ENCODE data around the gene ZNF800.
"Not testable (repeated sequence)": the region's sequence is repeated elsewhere in the genome, so short reads cannot be mapped to it uniquely, and the experiment has no call there.

The ZNF800 gene, protein sequence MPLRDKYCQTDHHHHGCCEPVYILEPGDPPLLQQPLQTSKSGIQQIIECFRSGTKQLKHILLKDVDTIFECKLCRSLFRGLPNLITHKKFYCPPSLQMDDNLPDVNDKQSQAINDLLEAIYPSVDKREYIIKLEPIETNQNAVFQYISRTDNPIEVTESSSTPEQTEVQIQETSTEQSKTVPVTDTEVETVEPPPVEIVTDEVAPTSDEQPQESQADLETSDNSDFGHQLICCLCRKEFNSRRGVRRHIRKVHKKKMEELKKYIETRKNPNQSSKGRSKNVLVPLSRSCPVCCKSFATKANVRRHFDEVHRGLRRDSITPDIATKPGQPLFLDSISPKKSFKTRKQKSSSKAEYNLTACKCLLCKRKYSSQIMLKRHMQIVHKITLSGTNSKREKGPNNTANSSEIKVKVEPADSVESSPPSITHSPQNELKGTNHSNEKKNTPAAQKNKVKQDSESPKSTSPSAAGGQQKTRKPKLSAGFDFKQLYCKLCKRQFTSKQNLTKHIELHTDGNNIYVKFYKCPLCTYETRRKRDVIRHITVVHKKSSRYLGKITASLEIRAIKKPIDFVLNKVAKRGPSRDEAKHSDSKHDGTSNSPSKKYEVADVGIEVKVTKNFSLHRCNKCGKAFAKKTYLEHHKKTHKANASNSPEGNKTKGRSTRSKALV

DNA sequence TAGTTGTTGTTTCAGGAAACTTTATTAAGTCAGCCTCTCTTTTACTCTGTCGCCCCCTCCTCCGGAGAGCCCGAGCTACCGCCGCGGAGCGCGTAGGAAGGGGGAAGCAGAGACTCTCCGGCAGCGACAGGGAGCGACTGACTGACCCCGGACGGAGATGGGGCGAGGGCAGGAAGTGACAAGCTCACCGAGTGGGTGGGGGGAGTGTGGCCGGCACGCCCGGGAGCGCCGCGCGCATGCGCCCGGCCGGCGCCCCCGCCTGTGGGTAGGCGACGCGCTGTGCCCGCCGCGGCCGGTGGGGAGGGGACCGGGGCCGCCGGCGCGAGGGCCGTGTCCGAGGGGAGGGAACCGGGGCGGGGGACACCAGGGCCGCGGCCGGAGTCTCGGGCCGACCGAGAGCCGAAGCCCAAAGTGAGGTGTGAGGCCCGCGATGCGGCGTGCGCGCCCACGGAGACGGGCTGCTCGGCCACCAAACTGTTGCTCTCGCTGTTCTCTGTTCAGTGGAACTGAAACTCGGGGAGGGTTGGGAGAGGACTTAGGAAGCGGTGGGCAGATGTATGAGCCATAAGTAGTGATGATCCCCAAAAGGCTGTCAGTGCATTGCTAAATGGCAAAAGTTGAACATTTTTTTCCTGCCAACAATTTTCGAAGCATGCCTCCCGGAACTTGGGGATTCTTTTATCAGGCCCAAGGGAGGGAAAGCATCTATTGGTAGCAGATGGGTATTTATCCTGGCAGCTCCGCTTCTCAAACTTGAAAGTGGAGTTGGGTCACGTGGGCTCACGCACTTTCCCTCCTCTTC is at the start of gene ZNF800:
TSS of gene ZNF800 (minus strand) at position 143 of the 802 bp plus-strand sequence. CDS start 1,151 bp downstream, outside the sequence.
- DNase-seq = peak; percentile 70

DNA sequence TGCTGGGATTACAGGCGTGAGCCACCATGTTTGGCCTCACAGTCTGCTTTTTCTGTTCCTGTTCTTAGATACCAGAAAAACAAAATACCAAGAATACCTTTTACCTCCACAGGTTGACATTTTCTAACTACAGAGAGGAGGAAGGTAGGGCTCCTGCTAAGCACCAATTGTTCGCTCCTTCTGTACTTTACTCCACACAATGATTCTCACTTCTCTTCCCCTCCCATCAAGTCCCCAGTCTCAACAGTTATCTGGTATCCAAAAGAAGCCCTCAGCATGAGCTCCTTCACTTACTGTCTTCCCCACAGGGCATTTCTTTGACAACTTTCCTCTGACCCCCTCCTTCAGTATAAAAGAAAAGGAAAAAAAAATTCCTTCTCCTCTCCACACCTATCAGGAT is 47.7 kb upstream of the ZNF800 start:
- no peak for DNase-seq

DNA sequence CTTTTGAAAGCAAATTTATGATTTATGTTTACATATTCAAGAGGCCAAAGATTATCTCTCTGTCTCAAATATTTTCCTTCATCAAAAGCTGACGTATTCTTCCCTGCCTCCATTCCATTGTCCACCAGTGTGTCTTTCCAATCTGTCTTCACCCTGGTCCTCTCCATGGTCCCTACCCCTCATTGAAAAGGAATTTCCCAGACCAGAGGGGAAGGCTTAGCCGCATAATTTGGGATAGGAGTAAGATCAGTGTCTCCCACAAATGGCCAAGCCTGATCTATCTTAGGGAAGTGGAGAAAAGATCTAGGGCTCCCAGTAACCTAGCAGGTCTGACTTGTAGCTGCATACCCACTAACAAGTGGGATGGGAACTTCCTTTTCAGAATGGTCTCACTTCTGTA is 46.3 kb upstream of the ZNF800 start:
- DNase-seq = no peak

DNA sequence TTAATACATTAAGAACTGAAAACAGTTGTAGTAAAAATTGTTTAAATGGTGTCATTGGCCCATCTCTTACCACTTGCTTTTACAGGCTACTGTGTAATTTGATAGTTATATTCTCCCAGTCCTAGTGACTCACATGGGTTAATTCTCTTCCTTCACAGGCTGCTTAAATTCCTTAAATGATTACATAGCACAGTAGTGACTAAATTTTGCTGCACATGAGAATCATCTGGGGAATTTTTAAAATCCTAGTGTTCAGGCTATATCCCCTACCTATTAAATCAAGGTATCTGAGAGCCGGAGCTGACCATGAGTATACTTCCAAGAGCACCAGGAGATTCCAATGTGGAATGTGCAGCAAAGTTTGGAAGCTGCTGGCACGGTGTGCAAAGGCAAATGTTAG is 45.3 kb upstream of the ZNF800 start:
- DNase-seq = peak; percentile 83

DNA sequence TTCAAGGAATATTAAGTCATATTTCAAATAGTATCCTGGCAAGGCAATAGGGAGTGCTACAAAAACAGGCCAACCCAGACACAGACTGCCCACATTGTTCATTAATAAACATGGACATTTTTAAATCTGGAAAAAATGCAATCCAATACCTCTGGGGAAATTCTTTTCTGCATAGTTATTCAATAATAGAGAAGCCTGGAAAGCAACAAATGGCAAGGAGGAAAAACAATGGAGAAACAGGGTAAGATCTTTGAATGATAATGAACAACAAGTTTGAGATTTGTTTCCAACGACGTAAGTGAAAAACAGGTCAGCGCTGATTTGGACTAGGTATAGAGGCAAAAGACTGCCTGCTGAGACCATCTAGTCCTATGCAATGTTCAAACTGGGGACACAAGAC is 44.7 kb upstream of the ZNF800 start:
- DNase-seq = peak; percentile 7

DNA sequence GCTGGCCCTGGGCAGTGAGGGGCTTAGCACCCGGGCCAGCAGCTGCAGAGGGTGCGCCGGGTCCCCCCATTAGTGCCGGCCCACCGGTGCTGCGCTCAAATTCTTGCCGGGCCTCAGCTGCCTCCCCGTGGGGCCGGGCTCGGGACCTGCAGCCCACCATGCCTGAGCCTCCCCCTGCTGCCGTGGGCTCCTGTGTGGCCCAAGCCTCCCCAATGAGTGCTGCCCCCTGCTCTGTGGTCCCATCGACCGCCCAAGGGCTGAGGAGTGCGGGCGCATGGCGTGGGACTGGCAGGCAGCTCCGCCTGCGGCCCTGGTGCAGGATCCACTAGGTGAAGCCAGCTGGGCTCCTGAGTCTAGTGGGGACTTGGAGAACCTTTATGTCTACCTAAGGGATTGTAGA is 36.8 kb upstream of the ZNF800 start:
- not testable (repeated sequence) for DNase-seq

DNA sequence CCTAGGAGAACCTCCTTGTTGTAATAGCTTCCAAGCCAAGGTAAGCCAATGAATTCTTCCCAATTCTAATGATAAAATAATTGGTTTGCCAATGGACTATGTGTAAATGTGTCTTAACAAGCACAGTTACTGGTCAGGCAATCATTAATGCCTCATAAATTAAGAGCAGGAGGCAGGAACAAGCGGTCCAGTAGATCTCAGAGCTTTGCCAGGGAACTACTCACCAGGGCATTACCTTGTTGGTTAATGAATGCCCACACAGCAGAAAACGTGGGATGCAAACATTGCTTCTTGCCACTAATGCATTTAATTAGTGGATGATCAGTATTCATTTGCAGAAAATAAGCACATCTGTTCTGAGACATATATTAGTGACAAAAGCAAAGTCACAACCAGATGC is 26.7 kb upstream of the ZNF800 start:
- DNase-seq = peak; percentile 37

DNA sequence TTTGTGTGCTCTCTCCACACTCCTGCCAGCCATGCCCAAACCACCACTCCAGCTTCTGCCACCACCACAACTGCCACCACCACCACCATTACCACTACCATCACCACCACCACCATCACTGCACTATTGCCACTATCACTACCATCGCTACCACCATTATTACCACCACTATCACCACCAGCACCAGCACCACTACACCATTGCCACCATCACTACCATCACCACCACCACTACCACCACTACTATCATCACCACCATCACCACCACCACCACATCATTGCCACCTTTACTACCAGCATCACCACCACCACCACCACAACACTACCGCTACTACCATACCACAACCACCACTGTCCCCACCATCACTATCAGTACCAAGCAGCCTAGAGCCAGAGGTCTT is 26.0 kb upstream of the ZNF800 start:
- DNase-seq = no peak

DNA sequence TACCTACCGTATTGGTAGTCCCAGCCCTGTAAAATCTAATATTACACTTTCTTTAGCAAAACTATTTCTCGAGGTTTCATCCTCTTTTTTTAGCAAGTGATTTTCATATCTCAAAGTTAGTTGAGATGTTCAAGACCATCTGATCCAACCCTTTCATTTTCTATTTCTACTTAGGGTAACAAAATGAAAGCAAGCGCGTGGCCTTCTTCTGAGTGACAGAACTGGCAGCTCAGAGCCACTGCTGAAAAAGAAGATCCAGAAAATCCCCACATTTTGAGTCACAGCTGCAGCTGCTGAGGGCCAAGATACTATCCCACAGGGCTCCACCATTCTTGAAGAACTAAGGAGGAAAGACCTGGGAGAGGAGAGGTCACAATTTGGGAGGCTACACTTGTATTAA is 24.8 kb upstream of the ZNF800 start:
- DNase-seq = no peak

DNA sequence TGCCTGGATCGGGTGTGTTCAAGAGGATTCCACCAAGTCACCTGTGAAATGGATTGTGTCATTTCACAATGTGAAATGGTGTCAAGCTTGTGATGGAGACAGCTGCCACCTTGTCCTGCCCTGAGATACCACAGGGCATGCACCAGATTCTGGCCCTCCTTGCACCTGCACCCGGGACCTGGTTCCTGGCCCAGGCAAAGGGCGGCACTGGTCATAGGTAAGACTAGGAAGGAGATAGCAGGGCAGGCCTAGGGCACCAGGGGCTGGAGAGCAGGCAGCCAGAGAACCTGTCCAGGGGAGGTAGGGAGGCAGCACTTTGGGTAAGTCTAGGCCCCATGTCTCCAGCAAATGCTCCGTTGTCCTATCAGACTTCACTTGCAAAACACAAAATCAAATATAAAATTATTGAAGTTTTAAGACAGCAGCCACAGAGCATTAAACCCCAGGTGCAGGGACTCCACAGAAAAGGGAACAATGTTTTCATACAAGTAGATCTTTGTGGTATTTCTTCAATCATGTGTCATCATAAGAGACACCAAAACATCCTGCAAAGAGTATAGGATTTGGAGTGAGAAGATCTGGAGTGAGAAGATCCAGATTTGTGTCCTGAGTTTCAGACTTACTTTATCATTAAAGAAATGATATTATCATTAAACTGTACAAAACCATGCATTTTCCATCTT is 22.7 kb upstream of the ZNF800 start:
- no peak for DNase-seq

DNA sequence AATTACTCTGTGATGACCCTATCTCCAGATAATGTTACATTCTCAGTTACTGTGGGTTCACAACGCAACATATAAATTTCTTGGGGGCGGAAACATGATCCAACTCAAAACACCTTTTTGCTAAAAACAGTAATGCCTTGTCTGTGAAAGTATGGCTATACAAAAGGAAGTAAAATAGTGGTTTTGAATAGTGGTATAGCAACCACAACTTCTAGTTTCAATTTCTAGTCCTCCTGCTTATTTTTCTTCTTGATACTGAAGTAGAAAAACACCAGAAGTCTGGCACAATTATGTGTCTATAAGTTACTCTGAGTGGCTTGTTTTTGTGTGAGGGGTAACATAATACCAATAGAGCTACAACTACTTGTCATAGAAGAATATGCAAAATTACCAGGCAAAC is 21.5 kb upstream of the ZNF800 start:
- no peak for DNase-seq

DNA sequence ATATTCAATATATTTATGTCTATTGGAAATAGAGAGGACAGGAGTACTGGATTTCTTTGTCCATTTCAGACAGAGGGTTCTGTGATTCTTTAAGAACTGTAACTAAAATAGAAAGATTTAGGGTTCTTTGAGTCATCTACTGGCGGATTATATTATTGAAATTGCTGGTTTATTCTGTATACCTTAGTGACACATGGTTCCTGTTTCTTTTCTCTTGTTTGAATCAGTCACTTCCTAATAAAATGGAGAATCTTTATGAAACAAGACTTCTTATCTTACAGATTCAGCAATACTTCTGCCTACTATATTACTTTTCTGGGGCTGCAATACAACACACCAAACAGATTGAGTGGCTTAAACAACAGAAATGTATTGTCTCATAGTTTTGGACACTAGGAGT is 20.8 kb upstream of the ZNF800 start:
- no peak for DNase-seq

DNA sequence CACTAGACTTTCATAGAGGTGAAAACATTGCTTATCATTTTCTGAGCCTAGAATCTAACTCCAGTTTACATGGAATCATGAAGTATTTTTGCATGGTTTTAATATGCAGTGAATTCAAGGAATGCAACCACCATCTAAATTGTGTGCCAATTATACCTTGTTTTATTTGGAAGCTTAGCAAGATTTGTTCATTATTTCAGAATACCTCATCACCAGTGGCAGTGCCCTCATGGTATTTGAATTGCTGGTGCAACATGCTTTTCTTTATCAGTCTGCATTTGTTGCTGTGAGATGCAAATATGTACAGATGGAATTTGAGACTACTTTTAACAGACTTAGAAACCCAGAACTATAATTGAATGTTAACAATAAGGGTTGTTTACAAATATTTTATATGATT is 18.7 kb upstream of the ZNF800 start:
- peak; percentile 27 for DNase-seq

DNA sequence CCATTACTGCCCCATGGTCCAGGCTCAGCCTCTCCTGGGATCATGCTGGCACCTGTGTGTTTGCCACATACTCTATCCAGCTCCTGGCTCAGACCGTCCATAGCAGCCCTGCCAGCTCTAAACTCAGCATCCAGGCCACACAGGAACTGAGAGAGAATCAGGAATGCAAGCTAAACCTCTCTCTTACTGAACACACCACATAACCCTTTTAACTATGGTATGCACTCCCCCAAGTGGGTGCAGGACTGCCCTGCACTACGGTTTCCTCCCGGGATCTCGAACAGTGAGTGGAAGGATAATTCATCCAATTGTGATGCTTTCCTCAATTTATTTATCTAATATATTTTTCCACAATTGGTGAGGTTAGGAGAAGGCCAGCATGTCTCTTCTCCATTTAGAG is 17.1 kb upstream of the ZNF800 start:
- DNase-seq = peak; percentile 9

DNA sequence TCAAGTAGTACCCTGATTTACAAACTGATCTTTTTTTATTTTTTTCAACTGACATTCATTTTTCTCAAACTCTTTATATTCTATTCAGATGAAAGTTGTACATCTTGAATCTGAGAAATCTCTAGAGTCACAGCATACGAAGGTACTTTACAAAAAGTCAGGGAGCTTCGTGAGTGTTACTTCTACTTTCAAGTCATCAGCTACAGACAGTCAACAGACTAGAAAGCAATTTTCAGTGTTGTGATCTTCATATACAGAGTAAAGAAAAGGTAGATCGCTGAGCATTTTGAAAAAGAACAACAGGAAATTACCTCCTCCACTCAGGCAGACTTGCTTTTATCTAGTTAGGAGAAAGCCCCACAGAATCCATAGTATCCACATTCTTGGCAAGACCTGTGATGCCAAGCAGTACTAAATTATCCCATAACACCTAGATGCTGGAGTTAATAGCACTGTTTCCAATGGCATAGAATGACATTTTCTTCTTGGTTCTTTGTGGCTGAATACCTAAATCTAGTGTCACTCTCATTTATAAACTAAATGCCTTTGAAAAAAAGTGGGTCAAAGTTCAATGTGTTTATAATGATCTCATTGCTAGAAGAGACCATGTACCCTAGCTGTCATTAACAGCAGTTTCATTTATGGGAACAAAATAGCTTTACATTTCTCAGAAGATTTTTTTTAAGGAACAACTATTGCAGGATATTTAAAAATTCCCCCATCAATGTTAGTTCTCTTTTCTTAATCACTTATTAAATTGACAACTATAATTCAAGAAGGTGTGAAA is 12.0 kb upstream of the ZNF800 start:
- DNase-seq = no peak

DNA sequence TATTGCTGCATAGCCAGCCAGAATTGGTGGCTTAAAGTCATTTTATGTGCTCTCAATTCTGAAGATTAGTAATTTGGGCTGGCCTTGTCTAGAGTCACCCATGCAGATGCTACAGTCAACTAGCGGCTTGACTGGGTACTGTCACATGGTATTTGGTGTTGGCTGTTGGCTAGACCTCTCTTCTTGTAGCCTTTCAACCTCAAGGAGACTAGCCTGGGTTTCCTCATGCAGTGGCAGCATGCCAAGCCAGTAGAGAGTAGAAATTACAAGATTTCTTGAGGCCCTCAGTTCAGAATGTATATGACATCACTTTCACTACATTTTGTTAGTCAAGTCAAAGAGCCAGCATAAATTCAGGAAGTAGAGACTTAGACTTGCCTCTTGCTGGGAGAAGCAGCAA is 3.7 kb upstream of the ZNF800 start:
- DNase-seq = no peak

DNA sequence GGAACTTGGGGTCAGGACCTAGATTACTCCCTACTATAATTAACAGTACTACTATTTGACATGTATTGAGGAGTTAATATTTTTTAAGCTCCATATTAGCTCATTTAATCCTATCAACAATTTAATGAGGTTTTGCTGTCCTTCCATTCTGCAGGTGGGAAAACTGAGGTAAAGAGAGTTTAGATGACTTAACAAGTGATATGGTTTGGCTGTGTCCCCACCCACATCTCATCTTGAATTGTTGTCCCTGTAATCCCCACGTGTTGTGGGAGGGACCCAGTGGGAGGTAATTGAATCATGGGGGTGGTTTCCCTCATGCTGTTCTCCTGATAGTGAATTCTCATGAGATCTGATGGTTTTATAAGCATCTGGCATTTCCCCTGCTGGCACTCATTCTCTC is 2.6 kb upstream of the ZNF800 start:
- DNase-seq = not testable (repeated sequence)

DNA sequence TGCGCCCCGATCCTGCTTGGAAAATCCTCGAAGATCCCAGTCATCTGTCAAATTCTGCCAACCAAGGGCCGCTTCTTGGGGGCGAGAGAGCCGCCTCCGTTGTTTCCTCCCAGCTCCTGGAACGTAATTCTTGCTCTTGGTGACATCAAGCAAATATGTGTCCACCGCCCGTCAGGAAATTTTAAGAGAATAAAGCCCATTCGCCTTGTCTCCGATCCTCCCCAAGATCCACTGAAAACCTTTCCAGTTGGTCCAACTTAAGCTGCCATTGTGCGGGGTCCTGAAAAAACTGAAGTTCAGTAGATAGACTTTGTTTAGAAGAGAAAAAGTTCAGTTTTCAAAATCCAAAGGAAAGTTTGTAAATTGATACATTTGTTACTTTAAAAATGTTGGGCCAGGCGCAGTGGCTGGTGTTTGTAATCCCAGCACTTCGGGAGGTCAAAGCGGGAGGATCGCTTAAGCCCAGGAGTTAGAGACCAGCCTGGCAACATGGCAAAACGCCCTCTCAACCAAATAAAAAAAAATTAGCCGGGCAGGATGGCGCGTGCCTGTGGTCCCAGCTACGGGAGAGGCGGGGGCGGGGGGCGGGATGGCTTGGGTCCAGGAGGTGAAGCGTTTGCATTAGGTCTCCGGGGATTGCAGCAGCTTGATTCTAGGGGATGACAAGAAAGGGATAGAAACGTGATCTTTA is 1.0 kb upstream of the ZNF800 start:
- DNase-seq = peak; percentile 49

DNA sequence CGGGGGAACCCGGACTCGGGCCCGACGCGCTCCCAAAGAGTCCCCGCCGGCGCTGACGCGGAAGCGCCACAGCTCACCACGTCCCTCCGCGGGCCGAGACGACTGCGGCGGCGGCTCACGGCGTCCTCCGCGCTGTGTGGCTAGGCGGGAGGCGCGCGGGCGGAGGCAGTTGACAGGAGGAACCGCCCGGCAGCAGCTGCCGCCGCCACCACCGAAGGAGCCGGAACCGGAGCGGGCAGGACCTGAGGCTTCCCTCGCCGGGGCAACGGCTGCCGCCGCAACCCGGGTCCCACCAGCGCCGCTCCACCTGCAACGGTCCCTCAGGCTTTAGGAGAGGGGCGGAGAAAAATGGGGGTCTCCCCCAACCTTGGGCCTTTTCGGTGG is 334 bp downstream of the ZNF800 start:
- no peak for DNase-seq

DNA sequence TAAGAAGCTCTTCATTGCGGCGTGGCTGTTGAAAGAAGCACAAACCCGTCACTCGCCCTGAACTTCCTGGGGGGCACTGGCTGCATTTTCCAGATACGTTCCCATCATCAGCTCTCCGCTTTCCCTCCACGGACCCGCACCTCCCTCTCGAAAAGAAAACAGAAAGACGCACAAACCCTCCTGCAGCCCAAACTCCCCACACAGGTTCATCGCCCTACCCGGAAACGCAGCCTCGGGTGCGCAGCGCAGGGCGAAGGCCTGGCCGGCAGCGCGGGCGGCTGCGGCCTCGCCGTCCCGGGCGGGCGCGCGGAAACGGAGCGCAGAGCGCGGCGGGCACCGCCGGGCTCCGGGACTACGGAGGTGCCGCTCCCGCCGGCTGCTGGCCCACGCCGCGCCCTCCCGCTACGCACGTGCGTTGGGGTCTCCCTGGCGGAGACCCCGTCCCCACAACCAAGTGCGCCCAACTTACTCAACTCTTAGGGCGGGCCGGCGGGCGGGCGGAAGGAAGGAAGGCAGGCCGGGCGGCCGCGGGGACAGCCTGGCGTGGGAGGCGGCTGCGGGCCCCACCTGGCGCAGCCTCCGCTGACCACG is 822 bp downstream of the ZNF800 start:
- no peak for DNase-seq
